ENCODE results near the gene PKIB. TPM values are rescaled to one million over a fixed set of nuclear protein-coding genes. Genes with fewer than 3 reads are reported as not detected.

Gene PKIB
- total and polyA plus RNA-seq, 7 donors, result 0.49 to 420 (median 40.4) TPM; not detected in 1

DNA sequence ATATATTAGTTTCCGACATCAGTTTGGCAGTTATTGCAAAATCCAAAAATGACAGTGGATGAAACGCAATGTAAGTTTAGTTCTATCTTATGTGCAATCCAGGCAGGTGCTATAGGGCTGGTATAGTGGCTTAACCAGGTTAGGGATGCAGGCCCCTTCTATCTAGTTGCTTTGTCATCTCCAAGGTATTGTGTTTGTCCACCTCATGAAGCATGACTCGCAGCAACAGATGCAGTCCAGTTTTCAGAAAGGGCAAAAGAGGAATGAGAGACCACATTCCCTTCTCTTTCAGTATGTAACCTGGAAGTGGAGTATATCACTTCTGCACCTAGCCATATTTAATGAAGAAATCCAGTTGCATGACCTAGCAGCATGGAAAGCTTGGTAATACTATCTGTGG, 59.7 kb downstream of the PKIB start:
- Histone ChIP-seq H3K4me1 (no peaks in the 10 kb centered on the region), H3K4me3 (no peak overlapping the region), H3K9me3 (no peaks in the 10 kb centered on the region), H3K27me3 (no peaks in the 10 kb centered on the region), H3K27ac (no peak overlapping the region), H3K36me3 (no peaks in the 10 kb centered on the region)
- intact Hi-C loops (cut with DNase I), result no loop called here
- TF ChIP-seq POLR2AphosphoS5 (IDR thresholded peaks at IDR 0.05), result no peak
- TF ChIP-seq POLR2A (IDR thresholded peaks at IDR 0.05), result no peak
- TF ChIP-seq EP300 (IDR thresholded peaks at IDR 0.05), result no peak
- TF ChIP-seq, protein P1, sequence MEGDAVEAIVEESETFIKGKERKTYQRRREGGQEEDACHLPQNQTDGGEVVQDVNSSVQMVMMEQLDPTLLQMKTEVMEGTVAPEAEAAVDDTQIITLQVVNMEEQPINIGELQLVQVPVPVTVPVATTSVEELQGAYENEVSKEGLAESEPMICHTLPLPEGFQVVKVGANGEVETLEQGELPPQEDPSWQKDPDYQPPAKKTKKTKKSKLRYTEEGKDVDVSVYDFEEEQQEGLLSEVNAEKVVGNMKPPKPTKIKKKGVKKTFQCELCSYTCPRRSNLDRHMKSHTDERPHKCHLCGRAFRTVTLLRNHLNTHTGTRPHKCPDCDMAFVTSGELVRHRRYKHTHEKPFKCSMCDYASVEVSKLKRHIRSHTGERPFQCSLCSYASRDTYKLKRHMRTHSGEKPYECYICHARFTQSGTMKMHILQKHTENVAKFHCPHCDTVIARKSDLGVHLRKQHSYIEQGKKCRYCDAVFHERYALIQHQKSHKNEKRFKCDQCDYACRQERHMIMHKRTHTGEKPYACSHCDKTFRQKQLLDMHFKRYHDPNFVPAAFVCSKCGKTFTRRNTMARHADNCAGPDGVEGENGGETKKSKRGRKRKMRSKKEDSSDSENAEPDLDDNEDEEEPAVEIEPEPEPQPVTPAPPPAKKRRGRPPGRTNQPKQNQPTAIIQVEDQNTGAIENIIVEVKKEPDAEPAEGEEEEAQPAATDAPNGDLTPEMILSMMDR (IDR thresholded peaks at IDR 0.05), result no peak
- WGBS, 2 donors, result 93 to 95% methylated on average over 3 of the region's 3 CpGs
- DNase-seq, result no peak

DNA sequence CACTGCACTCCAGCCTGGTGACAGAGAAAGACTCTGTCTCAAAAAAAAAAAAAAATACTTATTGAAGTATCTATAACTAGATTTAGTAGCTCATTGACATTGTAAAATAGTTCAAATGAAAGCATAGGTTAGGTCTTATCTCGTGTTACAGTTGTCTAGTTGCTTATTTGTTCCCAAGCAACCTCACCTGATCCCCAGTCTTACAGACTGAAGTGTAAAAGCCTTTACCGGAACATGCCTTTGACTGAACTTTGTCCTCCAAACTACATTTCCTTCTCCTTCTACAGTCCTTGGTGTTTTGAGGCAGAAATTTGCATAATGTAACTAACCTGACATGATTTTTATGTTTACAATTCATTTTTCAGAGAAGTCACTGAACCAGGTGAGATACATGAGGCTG, 61.0 kb downstream of the PKIB start:
- Histone ChIP-seq H3K36me3 (no peaks in the 10 kb centered on the region), H3K4me3 (no peak overlapping the region), H3K4me1 (no peaks in the 10 kb centered on the region), H3K9me3 (no peaks in the 10 kb centered on the region), H3K27me3 (no peaks in the 10 kb centered on the region), H3K27ac (no peak overlapping the region)
- TF ChIP-seq EP300 (IDR thresholded peaks at IDR 0.05), result no peak
- DNase-seq, result no peak
- intact Hi-C loops (cut with DNase I), result no loop called here
- 11 to 49% methylated on average over 2 of the region's 2 CpGs for WGBS, 2 donors

DNA sequence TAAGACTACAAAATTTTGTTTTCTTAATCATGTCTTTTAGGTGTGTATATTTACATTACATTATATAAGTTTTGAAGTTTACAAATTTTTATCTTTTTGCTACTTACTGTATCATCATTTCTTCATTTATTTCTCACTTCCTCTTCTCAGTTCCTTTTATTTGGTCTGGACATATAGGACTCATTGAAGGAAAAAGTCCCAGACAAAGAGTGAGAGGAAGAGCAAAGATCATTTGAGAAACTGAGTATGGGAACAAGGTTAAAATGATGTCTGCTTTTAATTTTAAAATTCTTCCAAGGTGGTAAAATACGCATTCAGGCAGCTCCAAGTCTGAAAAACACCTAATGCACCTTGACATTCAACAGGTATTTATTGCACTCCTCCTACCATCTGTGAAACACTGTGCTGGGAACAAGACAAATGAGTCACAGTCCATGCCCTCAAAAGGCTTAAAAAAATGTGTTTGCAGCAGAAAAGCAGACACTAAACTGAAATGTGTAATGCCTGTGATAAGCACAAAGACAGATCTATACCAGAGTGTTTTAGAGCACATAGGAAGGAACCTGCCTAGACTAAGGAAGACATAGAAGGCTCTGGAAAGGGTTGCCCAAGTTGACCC, 63.2 kb downstream of the PKIB start:
- H3K27me3 ChIP-seq, result no peaks in the 10 kb centered on the region
- intact Hi-C loops (cut with DNase I), result no loop called here
- no peak overlapping the region for H3K4me3 ChIP-seq
- 60 to 65% methylated on average over 1 of the region's 1 CpG for WGBS, 2 donors
- no peaks in the 10 kb centered on the region for H3K4me1 ChIP-seq
- no peak overlapping the region for H3K27ac ChIP-seq
- no peak for TF ChIP-seq POLR2A (IDR thresholded peaks at IDR 0.05)
- TF ChIP-seq EP300 (IDR thresholded peaks at IDR 0.05), result no peak
- TF ChIP-seq, protein P1 (IDR thresholded peaks at IDR 0.05), result no peak
- TF ChIP-seq POLR2AphosphoS5 (IDR thresholded peaks at IDR 0.05), result no peak
- no peak for DNase-seq
- no peaks in the 10 kb centered on the region for H3K36me3 ChIP-seq
- no peaks in the 10 kb centered on the region for H3K9me3 ChIP-seq

DNA sequence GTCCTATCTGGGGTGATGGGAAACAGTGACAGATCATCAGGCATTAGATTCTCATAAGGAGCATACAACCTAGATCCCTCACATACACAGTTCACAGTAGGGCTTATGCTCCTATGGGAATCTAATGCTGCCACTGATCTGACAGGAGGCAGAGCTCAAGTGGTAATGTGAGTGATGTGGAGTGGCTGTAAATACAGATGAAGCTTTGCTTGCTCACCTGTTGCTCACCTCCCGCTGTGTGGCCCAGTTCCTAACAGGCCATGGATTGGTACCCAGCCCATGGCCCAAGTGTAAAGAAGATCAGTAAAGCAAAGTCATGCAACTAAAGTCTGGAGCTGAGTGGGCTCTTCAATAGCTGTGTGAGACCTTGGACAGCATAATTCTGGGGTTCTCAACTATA, 65.9 kb downstream of the PKIB start:
- intact Hi-C loops (cut with DNase I), result no loop called here
- no peaks in the 10 kb centered on the region for H3K27me3 ChIP-seq
- DNase-seq, result no peak
- H3K27ac ChIP-seq, result no peak overlapping the region
- no peak for TF ChIP-seq POLR2AphosphoS5 (IDR thresholded peaks at IDR 0.05)
- TF ChIP-seq, protein P1 (IDR thresholded peaks at IDR 0.05), result no peak
- no peak for TF ChIP-seq POLR2A (IDR thresholded peaks at IDR 0.05)
- TF ChIP-seq EP300 (IDR thresholded peaks at IDR 0.05), result no peak
- H3K4me1 ChIP-seq, result no peaks in the 10 kb centered on the region
- H3K36me3 ChIP-seq, result no peaks in the 10 kb centered on the region
- H3K9me3 ChIP-seq, result no peaks in the 10 kb centered on the region
- no peak overlapping the region for H3K4me3 ChIP-seq
- WGBS, 2 donors, result 95 to 97% methylated on average over 1 of the region's 1 CpG

DNA sequence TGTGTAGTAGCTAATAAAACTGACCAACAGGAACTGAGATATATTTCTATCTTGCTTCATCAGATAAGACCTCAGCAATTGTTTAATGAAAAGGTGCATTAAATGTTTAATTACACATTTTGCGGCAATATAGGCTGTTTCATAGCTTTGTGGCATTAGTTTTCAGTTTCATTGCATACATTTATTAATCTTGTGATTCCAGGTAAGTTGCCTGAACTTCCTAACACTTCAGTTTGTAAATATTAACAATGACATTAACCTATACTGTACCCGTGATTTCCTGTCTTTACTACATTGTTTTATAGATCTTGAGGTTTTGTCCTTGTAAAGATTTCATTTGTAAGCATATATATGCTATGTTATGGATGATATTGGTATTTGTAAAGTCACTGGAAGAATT, 66.5 kb downstream of the PKIB start:
- 77 to 80% methylated on average over 2 of the region's 2 CpGs for WGBS, 2 donors
- Histone ChIP-seq H3K9me3 (no peaks in the 10 kb centered on the region), H3K36me3 (no peaks in the 10 kb centered on the region), H3K27me3 (no peaks in the 10 kb centered on the region), H3K27ac (no peak overlapping the region), H3K4me3 (no peak overlapping the region), H3K4me1 (no peaks in the 10 kb centered on the region)
- intact Hi-C loops (cut with DNase I), result no loop called here
- no peak for DNase-seq
- no peak for TF ChIP-seq EP300 (IDR thresholded peaks at IDR 0.05)
- TF ChIP-seq POLR2A (IDR thresholded peaks at IDR 0.05), result no peak
- TF ChIP-seq, protein P1 (IDR thresholded peaks at IDR 0.05), result no peak
- no peak for TF ChIP-seq POLR2AphosphoS5 (IDR thresholded peaks at IDR 0.05)
